HG02981 (cell line): ENCODE data around the gene PRAMEF4.
"Not testable (repeated sequence)": the region's sequence is repeated elsewhere in the genome, so short reads cannot be mapped to it uniquely, and the experiment has no call there.

ENCODE experiments used
- ATAC-seq: cut with Tn5 transposase; IDR thresholded peaks from one replicate; pipeline ENCODE4 v1.9.1; 2021; ENCODE audit warnings: mild to moderate bottlenecking, moderate library complexity; ENCODE audit not compliant: unreplicated experiment

The PRAMEF4 gene

DNA sequence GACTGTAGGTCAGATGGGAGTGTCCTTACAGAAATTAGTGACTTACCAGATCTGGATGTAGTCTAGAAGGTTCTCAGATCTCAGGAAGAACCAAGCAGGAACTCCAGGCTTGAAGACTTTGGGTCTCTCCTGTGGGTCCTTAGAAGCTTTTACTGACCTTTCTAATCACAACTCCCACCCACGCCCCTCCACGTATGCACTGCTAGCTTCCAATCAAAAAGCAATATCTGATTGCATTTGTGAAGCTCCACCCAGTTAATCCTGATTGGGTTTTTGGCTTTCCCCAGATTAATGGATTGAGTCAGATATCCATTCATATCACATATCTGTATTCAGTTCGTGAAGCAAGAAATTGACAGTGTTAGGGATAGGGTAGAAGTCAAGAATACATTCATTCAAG lies at the start of gene PRAMEF4:
PRAMEF4 (minus strand) TSS at position 101 of the 400 bp plus-strand sequence. CDS start 2,807 bp downstream, outside the sequence.
- ATAC-seq, result not testable (repeated sequence)

DNA sequence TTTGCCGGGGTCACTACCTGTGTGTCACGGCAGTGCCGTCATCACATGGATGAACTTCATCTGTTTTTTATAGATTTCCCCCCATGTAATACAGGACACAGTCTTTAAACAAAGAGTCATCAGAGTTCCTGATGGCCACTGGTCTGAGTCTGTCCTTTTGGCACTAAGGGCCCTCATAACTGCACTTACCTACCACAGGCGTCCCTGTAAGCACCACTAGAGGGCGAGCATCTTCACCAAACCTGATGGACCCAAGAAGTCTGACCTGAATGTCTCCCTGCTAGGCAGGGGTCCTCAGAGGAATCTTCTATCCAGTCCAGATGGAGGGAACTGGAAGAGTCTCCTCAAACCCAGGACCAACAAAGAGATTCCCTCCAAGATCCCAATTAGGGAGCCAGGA lies 38.4 kb upstream of the PRAMEF4 start:
- not testable (repeated sequence) for ATAC-seq

DNA sequence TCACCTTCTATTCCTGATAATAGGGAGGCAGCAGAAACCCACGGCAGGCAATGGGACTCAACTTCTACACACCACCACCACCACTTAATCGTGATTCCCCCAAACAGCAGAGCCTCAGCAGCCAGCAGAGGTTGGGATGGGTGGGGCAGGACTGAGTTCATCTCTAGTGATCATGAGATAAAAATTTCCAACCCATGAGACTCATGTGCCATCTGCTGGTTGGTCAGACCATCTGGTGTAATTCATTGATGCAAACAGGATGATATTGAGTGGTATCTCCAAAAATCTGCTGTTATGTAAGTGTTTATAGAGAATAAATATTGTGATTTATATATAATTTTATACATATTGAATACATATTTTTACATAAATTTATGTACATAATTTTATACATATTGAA lies 35.7 kb upstream of the PRAMEF4 start:
- not testable (repeated sequence) for ATAC-seq

DNA sequence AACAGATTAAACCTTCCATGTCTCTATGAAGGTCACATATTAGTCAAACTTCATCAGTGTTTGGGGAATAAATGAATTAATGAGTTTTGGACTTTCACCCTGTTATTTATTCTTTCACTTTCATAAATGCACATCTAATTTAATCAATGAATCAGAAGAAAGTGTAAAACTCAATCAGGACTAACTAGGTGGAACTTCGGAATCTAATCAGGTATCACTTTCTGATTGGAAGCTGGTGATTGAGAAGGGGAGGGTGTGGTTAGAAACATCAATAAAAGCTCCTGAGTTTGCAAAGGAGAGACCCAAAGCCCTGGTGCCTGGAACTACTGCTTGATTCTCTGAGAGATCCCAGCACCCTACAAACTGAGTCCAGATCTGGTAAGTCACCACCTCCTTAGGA lies 30.3 kb upstream of the PRAMEF4 start, which contains the start of gene PRAMEF7:
PRAMEF7 (plus strand) TSS at position 301 of the 400 bp plus-strand sequence. CDS start 1,083 bp downstream, outside the sequence.
- ATAC-seq, result not testable (repeated sequence)

DNA sequence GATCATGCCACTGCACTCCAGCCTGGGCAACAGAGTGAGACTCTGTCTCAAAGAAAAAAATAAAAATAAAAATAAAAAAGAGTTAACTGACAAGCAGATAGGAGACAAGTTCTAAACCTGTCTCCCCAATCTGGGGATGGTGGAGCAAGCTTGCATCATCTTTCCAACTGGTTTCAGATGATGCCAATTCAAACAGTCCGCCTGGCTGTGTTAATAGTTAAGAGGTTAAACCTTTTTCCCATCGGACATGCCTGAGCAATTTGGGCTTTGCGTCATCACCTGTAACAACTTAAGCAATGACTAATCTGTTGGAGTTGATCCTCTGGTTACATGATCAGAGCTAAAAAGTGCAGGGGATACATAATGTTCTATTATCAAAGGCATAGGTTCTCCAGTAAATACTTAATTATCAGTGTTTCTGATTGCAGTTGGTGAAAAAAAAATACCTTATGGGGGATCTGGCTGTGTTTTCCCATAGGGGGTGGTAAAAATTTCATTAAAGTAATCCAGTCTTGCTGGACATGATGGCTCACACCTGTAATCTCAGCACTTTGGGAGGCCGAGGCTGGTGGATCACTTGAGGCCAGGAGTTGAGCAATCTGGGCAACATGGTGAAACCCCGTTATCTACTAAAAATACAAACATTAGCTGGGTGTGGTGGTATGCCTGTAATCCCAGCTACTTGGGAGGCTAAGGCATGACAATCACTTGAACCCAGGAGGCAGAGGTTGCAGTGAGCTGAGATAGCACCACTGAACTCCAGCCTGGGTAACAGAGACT lies 18.0 kb upstream of the PRAMEF4 start:
- ATAC-seq, result not testable (repeated sequence)

DNA sequence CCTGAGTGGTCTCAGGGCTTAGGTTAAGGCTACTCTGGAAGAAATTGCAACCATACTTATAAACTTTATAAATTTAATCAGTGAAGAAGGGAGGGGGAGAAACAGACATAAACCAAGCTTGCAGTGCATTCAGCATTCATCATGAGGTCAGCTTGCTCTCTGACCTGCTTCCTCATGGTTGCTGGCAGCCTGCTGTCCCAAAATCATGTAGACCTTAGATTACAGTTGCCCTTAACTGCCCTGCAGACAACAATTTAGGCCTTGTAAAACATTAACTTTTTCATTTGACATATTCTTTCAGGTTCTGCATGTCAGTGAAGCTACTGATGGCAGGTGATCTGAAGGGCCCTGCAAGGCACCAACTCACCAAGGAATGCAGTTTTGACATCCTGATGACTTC lies 13.2 kb upstream of the PRAMEF4 start:
- ATAC-seq, result not testable (repeated sequence)

DNA sequence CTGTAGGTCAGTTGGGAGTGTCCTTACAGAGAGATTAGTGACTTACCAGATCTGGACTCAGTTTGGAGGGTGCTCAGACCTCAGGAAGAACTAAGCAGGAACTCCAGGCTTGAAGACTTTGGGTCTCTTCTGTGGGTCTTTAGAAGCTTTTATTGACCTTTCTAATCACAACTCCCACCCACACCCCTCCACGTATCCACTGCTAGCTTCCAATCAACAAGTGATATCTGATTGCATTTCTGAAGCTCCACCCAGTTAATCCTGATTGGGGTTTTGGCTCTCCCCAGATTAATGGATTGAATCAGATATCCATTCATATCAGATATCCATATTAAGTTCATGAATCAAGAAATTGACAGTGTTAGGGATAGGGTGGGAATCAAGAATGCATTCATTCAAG lies 12.2 kb upstream of the PRAMEF4 start, which contains the start of gene PRAMEF10:
PRAMEF10 (minus strand) TSS at position 101 of the 400 bp plus-strand sequence. CDS start 2,423 bp downstream, outside the sequence.
- not testable (repeated sequence) for ATAC-seq

DNA sequence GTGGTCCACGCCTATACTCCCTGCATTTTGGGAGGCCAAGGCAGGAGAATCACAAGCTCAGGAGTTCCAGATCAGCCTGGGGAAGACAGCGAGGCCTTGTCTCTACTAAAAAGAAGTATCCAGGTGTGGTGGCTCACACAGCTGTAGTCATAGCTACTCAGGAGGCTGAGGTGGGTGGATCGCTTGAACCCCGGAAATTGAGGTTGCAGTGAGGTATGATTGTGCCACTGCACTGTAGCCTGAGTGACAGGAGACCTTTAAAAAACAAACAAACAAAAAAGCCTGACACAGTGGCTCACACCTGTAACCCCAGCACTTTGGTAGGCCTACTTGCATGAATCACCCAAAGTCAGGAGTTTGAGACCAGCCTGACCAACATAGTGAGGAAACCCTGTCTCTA lies 7.5 kb downstream of the PRAMEF4 start:
- ATAC-seq, result not testable (repeated sequence)

DNA sequence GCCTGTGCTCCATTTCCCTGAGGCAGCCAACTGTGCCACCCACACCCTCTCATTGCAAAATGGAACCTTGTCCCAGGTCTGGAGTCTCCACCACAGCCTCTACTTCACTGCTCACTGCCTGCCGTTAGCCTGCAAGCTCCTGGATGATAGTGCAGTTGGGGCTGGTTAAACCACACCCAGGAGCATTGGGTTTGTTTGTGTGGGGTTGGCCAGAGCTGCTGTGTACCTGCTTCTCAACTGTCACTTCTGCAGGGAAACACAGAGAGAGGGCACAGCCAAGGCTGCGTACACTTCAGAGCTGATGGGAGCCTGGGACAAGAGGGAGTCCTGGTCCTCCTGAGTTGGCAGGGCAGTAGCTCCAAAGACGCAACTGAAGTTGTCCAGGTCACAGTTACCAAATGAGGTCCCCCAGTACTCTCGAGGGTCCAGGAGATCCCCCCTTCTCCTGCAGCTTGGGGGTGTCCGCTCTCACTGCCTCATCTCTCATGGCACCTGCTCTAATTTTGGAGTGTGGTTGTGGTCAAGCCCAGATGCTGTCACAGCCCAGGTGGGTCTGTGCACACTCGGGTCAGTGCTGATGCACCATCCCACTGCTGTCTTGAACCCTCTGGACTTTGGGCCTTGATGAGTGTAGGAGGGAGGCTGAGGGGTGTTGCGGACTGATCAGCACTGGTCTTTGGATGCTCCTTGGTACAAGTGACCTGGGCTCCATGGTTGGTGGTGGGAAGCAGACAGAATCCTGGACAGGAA lies 22.7 kb downstream of the PRAMEF4 start:
- not testable (repeated sequence) for ATAC-seq

DNA sequence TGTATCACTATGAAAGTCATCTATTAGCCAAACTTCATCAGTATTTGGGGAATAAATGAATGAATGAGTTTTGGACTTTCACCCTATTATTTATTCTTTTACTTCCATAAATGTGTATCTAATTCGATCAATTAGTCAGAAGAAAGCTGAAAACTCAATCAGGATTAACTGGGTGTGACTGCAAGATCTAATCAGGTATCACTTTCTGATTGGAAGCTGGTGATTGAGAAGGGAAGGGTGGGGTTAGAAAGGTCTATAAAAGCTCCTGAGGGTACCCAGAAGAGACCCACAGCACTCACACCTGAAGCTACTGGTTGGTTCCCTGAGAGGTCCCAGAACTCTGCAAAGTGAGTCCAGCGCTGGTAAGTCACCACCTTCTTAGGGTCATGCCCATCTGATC lies 29.2 kb downstream of the PRAMEF4 start, which contains the start of gene PRAMEF2:
PRAMEF2 (plus strand) TSS at position 301 of the 400 bp plus-strand sequence. CDS start 1,924 bp downstream, outside the sequence.
- not testable (repeated sequence) for ATAC-seq

DNA sequence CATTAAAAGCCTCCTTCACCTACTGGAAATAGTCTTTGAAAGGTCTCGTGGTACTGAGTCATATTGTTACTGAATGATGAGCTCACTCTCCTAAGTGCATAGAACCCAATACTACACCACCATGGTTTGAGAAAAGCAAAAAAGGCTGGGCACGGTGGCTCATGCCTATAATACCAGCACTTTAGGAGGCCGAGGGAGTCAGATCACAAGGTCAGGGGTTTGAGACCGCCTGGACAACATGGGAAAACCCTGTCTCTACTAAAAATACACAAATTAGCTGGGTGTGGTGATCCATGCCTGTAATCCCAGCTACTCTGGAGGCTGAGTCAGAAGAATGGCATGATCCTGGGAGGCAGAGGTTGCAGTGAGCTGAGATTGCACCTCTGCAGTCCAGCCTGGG lies 34.2 kb downstream of the PRAMEF4 start:
- no peak for ATAC-seq

DNA sequence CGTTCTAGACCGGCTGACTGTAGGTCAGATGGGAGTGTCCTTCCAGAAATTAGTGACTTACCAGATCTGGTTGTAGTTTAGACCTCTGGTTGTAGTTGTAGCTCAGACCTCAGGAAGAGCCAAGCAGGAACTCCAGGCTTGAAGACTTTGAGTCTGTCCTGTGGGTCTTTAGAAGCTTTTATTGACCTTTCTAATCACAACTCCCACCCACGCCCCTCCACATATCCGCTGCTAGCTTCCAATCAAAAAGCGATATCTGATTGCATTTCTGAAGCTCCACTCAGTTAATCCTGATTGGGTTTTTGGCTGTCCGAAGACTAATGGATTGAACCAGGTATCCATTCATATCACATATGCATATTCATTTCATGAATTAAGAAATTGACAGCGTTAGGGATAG lies 37.4 kb downstream of the PRAMEF4 start, which contains the start of gene HNRNPCL1:
HNRNPCL1 (minus strand) TSS at position 101 of the 400 bp plus-strand sequence. CDS start 431 bp downstream, outside the sequence.
- not testable (repeated sequence) for ATAC-seq

DNA sequence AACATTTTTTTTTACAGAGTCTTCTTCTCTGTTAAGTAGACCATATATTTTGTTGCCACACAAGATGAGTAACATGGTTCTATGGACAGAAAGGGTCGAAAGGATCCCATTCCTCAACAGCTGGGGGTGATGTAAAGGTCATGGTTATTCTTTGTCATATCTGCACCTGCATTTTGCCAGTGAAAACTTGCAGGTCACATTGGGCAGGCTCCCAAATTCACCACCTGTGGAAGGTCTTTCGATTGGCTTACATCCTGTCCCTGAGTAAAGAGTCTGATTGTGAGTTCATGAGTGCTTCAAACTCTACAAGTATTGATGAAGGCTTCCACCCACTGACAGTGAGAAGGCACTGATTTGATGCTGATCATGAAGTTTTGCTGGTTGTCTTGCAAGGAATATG lies 52.8 kb downstream of the PRAMEF4 start:
- ATAC-seq, result not testable (repeated sequence)

DNA sequence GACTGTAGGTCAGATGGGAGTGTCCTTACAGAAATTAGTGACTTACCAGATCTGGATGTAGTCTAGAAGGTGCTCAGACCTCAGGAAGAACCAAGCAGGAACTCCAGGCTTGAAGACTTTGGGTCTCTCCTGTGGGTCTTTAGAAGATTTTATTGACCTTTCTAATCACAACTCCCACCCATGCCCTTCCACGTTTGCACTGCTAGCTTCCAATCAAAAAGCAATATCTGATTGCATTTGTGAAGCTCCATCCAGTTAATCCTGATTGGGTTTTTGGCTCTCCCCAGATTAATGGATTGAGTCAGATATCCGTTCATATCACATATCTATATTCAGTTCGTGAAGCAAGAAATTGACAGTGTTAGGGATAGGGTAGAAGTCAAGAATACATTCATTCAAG lies 54.7 kb downstream of the PRAMEF4 start, which contains the start of gene PRAMEF11:
PRAMEF11 (minus strand) TSS at position 101 of the 400 bp plus-strand sequence. CDS start 2,621 bp downstream, outside the sequence.
- ATAC-seq, result not testable (repeated sequence)
